ENCODE data around the gene ASPM. TPM values are rescaled to one million over a fixed set of nuclear protein-coding genes. Genes with fewer than 3 reads are reported as not detected.

ASPM gene
- total RNA-seq, 1 experiment from 2014 or later = 44.0 TPM

DNA sequence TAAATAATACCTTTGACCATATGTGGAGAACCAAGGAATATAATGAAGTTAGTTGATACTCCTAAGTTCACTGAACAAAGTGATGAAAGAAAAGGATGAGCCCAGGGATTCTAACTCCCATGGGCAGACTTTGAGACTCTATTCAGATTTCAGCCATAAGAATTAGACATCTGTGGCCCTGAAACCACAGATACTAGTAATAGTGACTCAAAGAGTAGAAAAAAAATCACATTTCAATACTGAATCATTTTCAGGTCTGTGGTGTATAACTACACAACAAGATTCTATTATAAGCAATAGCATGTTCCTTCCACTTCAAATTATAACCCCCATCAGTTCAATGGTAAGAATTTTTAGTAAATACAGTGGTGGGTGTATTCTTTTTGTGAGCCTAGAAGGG is 63.0 kb downstream of the ASPM start:
- H3K27me3 Mint-ChIP-seq (ENCODE audit: unreplicated experiment) = no peaks in the 10 kb centered on the region
- intact Hi-C loops (cut with micrococcal nuclease; ENCODE audit: unreplicated experiment) = no loop called here
- BruUV-seq (replicated peaks) = no TSS peak
- DNase-seq = no peak
- no peak overlapping the region for H3K27ac Mint-ChIP-seq (ENCODE audit: unreplicated experiment)
- H3K9me3 Mint-ChIP-seq (ENCODE audit: low read depth, unreplicated experiment) = peaks cover 15% of the 10 kb centered on the region
- no peak overlapping the region for H3K4me3 Mint-ChIP-seq (ENCODE audit: low read depth, unreplicated experiment)
- TF ChIP-seq, protein P1, sequence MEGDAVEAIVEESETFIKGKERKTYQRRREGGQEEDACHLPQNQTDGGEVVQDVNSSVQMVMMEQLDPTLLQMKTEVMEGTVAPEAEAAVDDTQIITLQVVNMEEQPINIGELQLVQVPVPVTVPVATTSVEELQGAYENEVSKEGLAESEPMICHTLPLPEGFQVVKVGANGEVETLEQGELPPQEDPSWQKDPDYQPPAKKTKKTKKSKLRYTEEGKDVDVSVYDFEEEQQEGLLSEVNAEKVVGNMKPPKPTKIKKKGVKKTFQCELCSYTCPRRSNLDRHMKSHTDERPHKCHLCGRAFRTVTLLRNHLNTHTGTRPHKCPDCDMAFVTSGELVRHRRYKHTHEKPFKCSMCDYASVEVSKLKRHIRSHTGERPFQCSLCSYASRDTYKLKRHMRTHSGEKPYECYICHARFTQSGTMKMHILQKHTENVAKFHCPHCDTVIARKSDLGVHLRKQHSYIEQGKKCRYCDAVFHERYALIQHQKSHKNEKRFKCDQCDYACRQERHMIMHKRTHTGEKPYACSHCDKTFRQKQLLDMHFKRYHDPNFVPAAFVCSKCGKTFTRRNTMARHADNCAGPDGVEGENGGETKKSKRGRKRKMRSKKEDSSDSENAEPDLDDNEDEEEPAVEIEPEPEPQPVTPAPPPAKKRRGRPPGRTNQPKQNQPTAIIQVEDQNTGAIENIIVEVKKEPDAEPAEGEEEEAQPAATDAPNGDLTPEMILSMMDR (IDR thresholded peaks at IDR 0.05; ENCODE audit: unreplicated experiment) = no peak
- H3K36me3 Mint-ChIP-seq (ENCODE audit: insufficient read depth, unreplicated experiment) = peaks cover 37% of the 10 kb centered on the region
- CTCF ChIA-PET = interaction anchor here (0.6 kb wide), 1 partner anchor 275 kb away, joined by 4 read pairs; no protein-coding TSS in a partner anchor
- H3K4me1 Mint-ChIP-seq (ENCODE audit: low read depth, unreplicated experiment) = no peaks in the 10 kb centered on the region

GRCh38 chr1:197081117-197081753 is 65.2 kb downstream of the ASPM start:
- CTCF ChIA-PET = no interaction called here
- Mint-ChIP-seq H3K4me1 (ENCODE audit: low read depth, unreplicated experiment) (no peaks in the 10 kb centered on the region), H3K9me3 (ENCODE audit: low read depth, unreplicated experiment) (peaks cover 15% of the 10 kb centered on the region), H3K4me3 (ENCODE audit: low read depth, unreplicated experiment) (no peak overlapping the region), H3K27me3 (ENCODE audit: unreplicated experiment) (no peaks in the 10 kb centered on the region), H3K27ac (ENCODE audit: unreplicated experiment) (no peak overlapping the region), H3K36me3 (ENCODE audit: insufficient read depth, unreplicated experiment) (peaks cover 28% of the 10 kb centered on the region)
- no peak for DNase-seq
- intact Hi-C loops (cut with micrococcal nuclease; ENCODE audit: unreplicated experiment) = no loop called here
- no TSS peak for BruUV-seq (replicated peaks)
- TF ChIP-seq, protein P1 (IDR thresholded peaks at IDR 0.05; ENCODE audit: unreplicated experiment) = no peak

DNA sequence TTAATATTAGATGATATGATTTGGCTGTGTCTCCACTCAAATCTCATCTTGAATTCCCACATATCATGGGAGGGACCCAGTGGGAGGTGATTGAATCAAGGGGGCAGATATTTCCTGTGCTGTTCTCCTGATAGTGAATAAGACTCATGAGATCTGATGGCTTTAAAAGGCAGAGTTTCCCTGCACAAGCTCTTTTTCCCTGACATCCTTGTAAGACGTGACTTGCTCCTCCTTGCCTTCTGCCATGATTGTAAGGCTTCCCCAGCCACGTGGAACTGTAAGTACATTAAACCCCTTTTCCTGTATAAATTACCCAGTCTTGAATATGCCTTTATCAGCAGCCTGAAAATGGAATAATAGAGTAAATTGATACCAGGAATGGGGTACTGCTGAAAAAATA is 66.1 kb downstream of the ASPM start:
- TF ChIP-seq, protein P1 (IDR thresholded peaks at IDR 0.05; ENCODE audit: unreplicated experiment) = no peak
- H3K27me3 Mint-ChIP-seq (ENCODE audit: unreplicated experiment) = no peaks in the 10 kb centered on the region
- no TSS peak for BruUV-seq (replicated peaks)
- H3K4me3 Mint-ChIP-seq (ENCODE audit: low read depth, unreplicated experiment) = no peak overlapping the region
- intact Hi-C loops (cut with micrococcal nuclease; ENCODE audit: unreplicated experiment) = no loop called here
- H3K27ac Mint-ChIP-seq (ENCODE audit: unreplicated experiment) = no peak overlapping the region
- peaks cover 23% of the 10 kb centered on the region for H3K36me3 Mint-ChIP-seq (ENCODE audit: insufficient read depth, unreplicated experiment)
- no peak for DNase-seq
- no peaks in the 10 kb centered on the region for H3K4me1 Mint-ChIP-seq (ENCODE audit: low read depth, unreplicated experiment)
- H3K9me3 Mint-ChIP-seq (ENCODE audit: low read depth, unreplicated experiment) = peaks cover 15% of the 10 kb centered on the region
- CTCF ChIA-PET = no interaction called here

GRCh38 chr1:197076585-197076984 is 69.9 kb downstream of the ASPM start:
- intact Hi-C loops (cut with micrococcal nuclease; ENCODE audit: unreplicated experiment) = loop anchor here (5.0 kb wide), 1 partner anchor 124 kb away; no protein-coding TSS in a partner anchor
- TF ChIP-seq, protein P1 (IDR thresholded peaks at IDR 0.05; ENCODE audit: unreplicated experiment) = no peak
- no peak overlapping the region for H3K4me3 Mint-ChIP-seq (ENCODE audit: low read depth, unreplicated experiment)
- no peaks in the 10 kb centered on the region for H3K4me1 Mint-ChIP-seq (ENCODE audit: low read depth, unreplicated experiment)
- no peaks in the 10 kb centered on the region for H3K27me3 Mint-ChIP-seq (ENCODE audit: unreplicated experiment)
- no peak overlapping the region for H3K27ac Mint-ChIP-seq (ENCODE audit: unreplicated experiment)
- no TSS peak for BruUV-seq (replicated peaks)
- no peak for DNase-seq
- CTCF ChIA-PET = no interaction called here
- no peaks in the 10 kb centered on the region for H3K36me3 Mint-ChIP-seq (ENCODE audit: insufficient read depth, unreplicated experiment)
- peaks cover 8% of the 10 kb centered on the region for H3K9me3 Mint-ChIP-seq (ENCODE audit: low read depth, unreplicated experiment)

Measured in Calu3 (cell line).